HG02678 (cell line): ENCODE measurements around the gene PRR29.

Experiments used
- ATAC-seq: cut with Tn5 transposase; IDR thresholded peaks from one replicate; pipeline ENCODE4 v1.9.1; 2021; ENCODE audit warnings: mild to moderate bottlenecking, moderate library complexity; ENCODE audit not compliant: unreplicated experiment

The PRR29 gene

GRCh38 chr17:64039106-64039400, 40.9 kb downstream of the PRR29 start:
- ATAC-seq, result no peak

GRCh38 chr17:64040206-64040605, 42.1 kb downstream of the PRR29 start:
- ATAC-seq, result no peak

- ATAC-seq, result no peak
Observed at GRCh38 chr17:64041912-64042311, 43.8 kb downstream of the PRR29 start.

- no peak for ATAC-seq
Observed at GRCh38 chr17:64042700-64043485, 44.7 kb downstream of the PRR29 start.

- no peak for ATAC-seq
Observed at GRCh38 chr17:64045176-64045575, 47.0 kb downstream of the PRR29 start.

GRCh38 chr17:64048805-64049204, 50.7 kb downstream of the PRR29 start:
- no peak for ATAC-seq

GRCh38 chr17:64051153-64051552, 53.0 kb downstream of the PRR29 start:
- ATAC-seq, result no peak

GRCh38 chr17:64053101-64053500, 55.0 kb downstream of the PRR29 start:
- no peak for ATAC-seq
